ENCODE data around the gene ATP1B4. TPM values are rescaled to one million over a fixed set of nuclear protein-coding genes. Genes with fewer than 3 reads are reported as not detected.

Gene ATP1B4
- polyA plus RNA-seq, 3 donors from 2014 or later, result not detected

DNA sequence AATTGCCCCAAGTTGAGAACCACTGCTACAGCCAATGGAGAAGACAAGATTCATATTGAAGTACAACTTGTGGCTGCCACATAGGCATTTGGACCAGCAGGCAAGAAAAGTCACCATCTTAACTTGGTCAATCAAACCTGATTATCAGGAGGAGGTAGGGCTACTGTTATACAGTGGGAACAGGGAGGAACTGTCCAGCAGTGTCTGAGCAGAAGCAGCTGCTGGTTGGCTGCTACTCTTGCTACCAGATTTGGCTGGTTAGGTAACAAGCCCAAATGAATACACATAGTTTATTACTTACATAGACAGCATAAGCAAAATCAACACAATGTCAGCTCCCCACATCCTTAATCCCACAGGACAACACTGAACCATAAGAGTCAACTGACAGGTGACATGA lies 39.4 kb downstream of the ATP1B4 start:
- Mint-ChIP-seq H3K27ac (no peak overlapping the region), H3K9me3 (no peaks in the 10 kb centered on the region), H3K4me3 (no peak overlapping the region), H3K4me1 (no peaks in the 10 kb centered on the region), H3K36me3 (no peaks in the 10 kb centered on the region), H3K27me3 (ENCODE audit: low read depth in 3 of 3) (peaks cover 0 to 7% (median 4%) of the 10 kb centered on the region in 3 donors)
- DNase-seq, result no peak

DNA sequence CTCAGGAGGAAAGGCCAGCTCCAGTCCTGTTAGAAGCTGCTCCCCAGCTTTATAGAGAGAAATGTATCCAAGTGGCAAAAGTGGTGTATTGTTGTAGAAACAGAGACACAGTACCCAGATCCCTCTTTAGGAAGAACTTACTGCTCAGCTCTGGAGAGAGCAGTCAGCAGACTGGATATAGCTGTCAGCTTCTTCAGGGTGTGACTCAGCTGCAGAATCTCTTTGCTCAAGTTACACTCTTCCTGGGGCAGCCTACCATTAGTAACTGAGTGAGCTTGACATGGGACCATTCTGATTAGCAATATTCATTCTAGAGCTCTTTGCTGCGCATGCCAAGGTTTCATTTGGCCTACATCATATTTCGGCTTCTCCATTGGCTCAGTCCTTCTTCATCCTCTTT lies 40.5 kb downstream of the ATP1B4 start:
- H3K36me3 Mint-ChIP-seq, result no peaks in the 10 kb centered on the region
- H3K4me3 Mint-ChIP-seq, result no peak overlapping the region
- no peak overlapping the region for H3K27ac Mint-ChIP-seq
- H3K9me3 Mint-ChIP-seq, result no peaks in the 10 kb centered on the region
- no peaks in the 10 kb centered on the region for H3K4me1 Mint-ChIP-seq
- DNase-seq, result no peak
- peaks cover 0 to 9% (median 4%) of the 10 kb centered on the region in 3 donors for H3K27me3 Mint-ChIP-seq (ENCODE audit: low read depth in 3 of 3)

DNA sequence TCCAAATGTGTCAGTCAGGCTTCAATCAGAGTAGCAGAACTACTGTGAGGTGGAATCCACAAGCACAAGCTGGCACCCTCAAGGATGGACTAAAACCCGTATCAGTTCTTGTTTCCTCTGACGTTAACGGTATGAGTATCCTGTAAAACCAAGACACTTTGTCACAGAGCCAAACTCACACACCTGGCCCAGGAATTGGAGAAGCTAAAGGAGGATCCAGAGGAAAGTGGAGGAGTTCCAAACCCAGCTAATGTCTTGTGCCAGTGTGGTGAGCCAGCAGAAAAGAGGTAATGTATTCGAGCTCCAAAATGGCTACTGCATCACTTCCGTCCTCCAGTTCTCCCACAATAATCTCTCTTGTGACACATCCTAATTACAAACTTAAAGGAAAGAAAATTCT lies 44.7 kb downstream of the ATP1B4 start:
- no peak overlapping the region for H3K4me3 Mint-ChIP-seq
- H3K27ac Mint-ChIP-seq, result no peak overlapping the region
- no peaks in the 10 kb centered on the region for H3K4me1 Mint-ChIP-seq

DNA sequence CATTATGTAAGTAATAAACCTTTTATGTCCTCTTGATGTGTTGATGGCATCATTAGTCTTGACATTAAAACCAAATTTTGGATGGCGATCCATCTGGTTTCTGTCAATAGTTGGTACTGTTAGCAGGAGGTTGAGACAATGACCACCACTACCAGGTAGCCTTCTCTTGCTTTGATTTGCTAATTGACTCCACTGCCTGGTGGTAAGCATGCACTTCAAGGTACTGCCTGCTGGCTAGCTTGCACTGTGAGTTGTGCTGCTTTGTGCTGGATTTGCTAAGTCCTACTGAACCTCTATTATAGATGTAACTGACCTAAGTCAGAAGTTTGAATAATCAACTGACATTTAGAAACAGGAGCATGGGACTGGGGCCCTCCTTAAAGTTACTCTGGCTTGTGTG lies 46.3 kb downstream of the ATP1B4 start:
- Mint-ChIP-seq H3K27ac (no peak overlapping the region), H3K9me3 (no peaks in the 10 kb centered on the region), H3K27me3 (ENCODE audit: low read depth in 3 of 3) (peaks cover 2 to 15% (median 4%) of the 10 kb centered on the region in 3 donors), H3K4me3 (no peak overlapping the region), H3K36me3 (peaks cover 0 to 4% (median 0%) of the 10 kb centered on the region in 3 donors), H3K4me1 (no peaks in the 10 kb centered on the region)
- no peak for DNase-seq

More for the DNA sequence above, 44.7 kb downstream of the ATP1B4 start:
- no peak for DNase-seq
- Mint-ChIP-seq H3K36me3 (peaks cover 0 to 4% (median 0%) of the 10 kb centered on the region in 3 donors), H3K27me3 (ENCODE audit: low read depth in 3 of 3) (peaks cover 2 to 12% (median 4%) of the 10 kb centered on the region in 3 donors), H3K9me3 (no peaks in the 10 kb centered on the region)

DNA sequence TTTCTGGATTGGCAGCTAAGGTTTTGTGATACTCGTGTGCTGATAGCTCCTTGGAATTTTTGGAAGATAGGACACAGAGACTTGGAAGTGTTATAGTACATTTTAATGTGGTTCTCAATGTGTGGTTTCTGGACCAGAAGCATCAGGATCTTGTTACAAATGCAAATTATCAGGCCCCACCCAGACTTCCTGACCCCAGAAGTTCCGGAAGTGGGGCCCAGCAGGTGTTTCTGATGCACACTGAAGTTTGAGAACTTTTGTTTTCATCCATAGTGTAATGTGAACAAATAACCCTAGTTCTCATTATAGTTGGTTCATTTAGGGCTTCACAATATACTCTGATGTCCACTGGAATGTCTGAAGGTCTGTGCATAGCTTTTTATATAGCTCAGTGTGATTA lies 57.6 kb downstream of the ATP1B4 start:
- peaks cover 15% of the 10 kb centered on the region in 2 donors for H3K4me1 Mint-ChIP-seq
- peak overlapping the region in 1 of 5 donors; percentile 18 for H3K4me3 Mint-ChIP-seq
- H3K27me3 Mint-ChIP-seq (ENCODE audit: low read depth in 3 of 3), result peaks cover 2 to 5% (median 4%) of the 10 kb centered on the region in 3 donors
- H3K9me3 Mint-ChIP-seq, result no peaks in the 10 kb centered on the region
- no peaks in the 10 kb centered on the region for H3K36me3 Mint-ChIP-seq
- no peak for DNase-seq
- H3K27ac Mint-ChIP-seq, result peak overlapping the region in 1 of 6 donors; percentile 75

DNA sequence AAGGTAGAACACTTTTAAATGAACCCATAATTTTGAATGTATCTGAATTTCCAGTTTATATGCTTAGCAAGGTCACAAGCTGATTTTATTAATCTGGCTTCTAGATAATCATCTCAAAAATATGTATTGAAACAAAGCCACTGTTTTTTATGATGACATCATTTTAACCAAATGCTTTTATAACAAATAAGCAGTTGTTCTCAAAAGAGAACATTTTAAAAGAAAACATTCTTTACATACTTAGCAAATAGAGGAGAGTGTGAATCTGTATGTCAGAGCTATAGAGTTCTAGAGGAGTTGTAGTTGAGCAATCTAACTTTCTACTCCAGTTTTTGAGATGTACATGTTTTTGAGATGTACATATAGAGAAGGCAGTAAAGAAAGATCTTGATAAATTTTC lies 64.7 kb downstream of the ATP1B4 start:
- no peak overlapping the region for H3K4me3 Mint-ChIP-seq
- H3K9me3 Mint-ChIP-seq, result no peaks in the 10 kb centered on the region
- peaks cover 0 to 5% (median 2%) of the 10 kb centered on the region in 3 donors for H3K27me3 Mint-ChIP-seq (ENCODE audit: low read depth in 3 of 3)
- DNase-seq, result no peak
- no peak overlapping the region for H3K27ac Mint-ChIP-seq
- no peaks in the 10 kb centered on the region for H3K4me1 Mint-ChIP-seq
- H3K36me3 Mint-ChIP-seq, result no peaks in the 10 kb centered on the region

DNA sequence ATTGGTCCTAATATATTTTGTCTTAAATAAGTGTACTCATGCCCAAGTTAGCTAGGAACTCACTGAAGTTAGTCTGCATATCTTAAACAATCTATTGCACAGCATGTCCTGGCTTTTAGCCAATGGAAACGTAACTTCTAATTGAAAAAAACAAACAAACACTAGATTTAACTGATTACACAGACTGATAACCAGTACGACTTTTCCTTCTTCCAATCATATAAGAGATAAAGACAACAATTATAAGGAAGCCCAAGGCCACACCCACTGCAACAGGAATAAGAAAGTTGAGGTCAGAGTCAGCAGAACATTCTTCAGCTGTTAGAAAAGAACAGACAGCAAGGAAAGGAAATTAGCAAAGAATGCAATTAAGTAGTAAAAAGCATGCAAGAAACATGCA lies 66.4 kb downstream of the ATP1B4 start:
- Mint-ChIP-seq H3K4me1 (no peaks in the 10 kb centered on the region), H3K4me3 (no peak overlapping the region), H3K36me3 (peaks cover 0 to 5% (median 0%) of the 10 kb centered on the region in 3 donors), H3K9me3 (no peaks in the 10 kb centered on the region), H3K27ac (no peak overlapping the region), H3K27me3 (ENCODE audit: low read depth in 3 of 3) (peaks cover 0 to 5% (median 5%) of the 10 kb centered on the region in 3 donors)
- DNase-seq, result no peak

DNA sequence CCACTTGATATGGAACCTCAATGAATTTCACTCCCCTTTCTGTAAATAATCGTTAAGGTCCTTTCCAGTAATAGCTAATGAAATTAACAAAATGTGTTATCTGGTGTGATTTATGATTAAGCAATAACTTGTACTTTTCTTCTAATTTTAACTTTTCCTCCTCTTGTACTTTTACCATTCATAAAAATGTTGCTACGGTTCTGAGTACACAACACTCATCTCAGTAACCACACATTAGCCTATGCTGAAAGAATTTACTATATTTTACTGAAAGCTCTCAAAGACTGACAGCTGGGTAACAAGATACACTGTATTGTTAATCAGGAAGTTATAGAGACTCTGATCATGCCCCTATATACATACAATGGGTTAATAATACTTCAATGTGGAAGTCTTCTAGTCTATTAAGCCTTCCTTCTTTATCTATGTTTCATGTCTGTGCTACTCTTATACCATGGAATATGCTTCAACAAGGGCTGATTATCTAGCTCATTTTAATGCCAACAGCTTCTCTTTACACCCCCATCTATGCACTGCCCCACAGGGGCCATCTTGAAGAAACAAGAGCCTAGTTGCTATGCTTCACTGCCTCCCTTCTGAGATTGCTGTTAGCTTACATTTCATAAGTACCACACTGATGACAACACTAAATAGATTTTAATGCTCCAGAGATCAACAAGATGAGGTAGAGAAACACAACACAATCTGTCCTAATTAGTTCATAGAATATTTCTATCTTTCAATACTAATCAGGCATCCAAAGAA lies 68.1 kb downstream of the ATP1B4 start:
- no peak for DNase-seq
- peaks cover 0 to 5% (median 3%) of the 10 kb centered on the region in 3 donors for H3K27me3 Mint-ChIP-seq (ENCODE audit: low read depth in 3 of 3)
- no peaks in the 10 kb centered on the region for H3K9me3 Mint-ChIP-seq
- no peak overlapping the region for H3K27ac Mint-ChIP-seq
- H3K4me1 Mint-ChIP-seq, result no peaks in the 10 kb centered on the region
- H3K4me3 Mint-ChIP-seq, result no peak overlapping the region
- H3K36me3 Mint-ChIP-seq, result peaks cover 0 to 5% (median 0%) of the 10 kb centered on the region in 3 donors

Other genes with a start within 250 kb of the ATP1B4 start
- gene RHOXF1, start 246.2 kb upstream of the ATP1B4 start, polyA plus RNA-seq, result not detected
- under 1 TPM in 1 of 3 donors, not detected in 2; 0.12 TPM for gene RHOXF2, start 203.5 kb upstream of the ATP1B4 start, polyA plus RNA-seq
- gene ZBTB33, start 111.3 kb upstream of the ATP1B4 start, polyA plus RNA-seq, result 10 to 100 TPM in 1 of 3 donors, 1 to 10 TPM in 2; 7.3 to 13.6 (median 9.1) TPM
- gene TMEM255A, start 50.6 kb upstream of the ATP1B4 start, polyA plus RNA-seq, result 1 to 10 TPM in 1 of 3 donors, under 1 TPM in 1, not detected in 1; 0.96 to 4.0 TPM
- 100 to 1,000 TPM; 102 to 191 (median 113) TPM for gene LAMP2, start 107.2 kb downstream of the ATP1B4 start, polyA plus RNA-seq
- 10 to 100 TPM; 16.8 to 28.7 (median 17.0) TPM for gene CUL4B, start 198.9 kb downstream of the ATP1B4 start, polyA plus RNA-seq
- 10 to 100 TPM; 64.7 to 80.5 (median 70.3) TPM for gene MCTS1, start 242.0 kb downstream of the ATP1B4 start, polyA plus RNA-seq